ENCODE results near the gene TMEM154. TPM values are rescaled to one million over a fixed set of nuclear protein-coding genes. Genes with fewer than 3 reads are reported as not detected.

TMEM154 gene
- total and polyA plus RNA-seq, 10 of the 15 experiments (the other 5 are each of a cell fraction or from before 2014, with no cell fraction given): 5.1 to 41.4 (median 18.2) TPM

DNA sequence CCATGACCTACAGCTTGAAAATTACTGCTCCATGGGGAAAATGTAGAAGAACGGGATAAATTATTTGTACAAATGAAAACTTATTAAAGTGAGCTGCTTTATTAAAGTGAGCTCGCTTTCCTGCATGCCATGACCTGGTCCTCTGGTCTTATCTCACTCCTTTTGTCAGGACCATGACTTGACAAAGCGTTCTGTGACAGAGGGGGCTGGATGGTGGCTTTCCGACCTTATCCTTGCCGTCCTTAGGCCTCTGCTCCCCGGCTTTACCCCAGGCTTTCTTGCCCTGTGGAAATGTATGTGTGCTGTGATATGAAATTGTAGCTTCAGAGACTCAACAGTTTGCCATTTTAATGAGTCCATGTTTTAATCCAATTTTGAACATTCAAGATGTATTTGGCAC is 99.9 kb downstream of the TMEM154 start:
- no peaks in the 10 kb centered on the region for H3K79me2 ChIP-seq (ENCODE audit: control insufficient read depth, insufficient read depth, low read length)
- POLR2A ChIA-PET: no interaction called here
- FAIRE-seq (no peak), DNase-seq (ENCODE audit: low read depth, low spot score) (no peak), ATAC-seq (no peak)
- no peak overlapping the region for H3K4me2 ChIP-seq (ENCODE audit: control insufficient read depth, insufficient read depth)
- 81% methylated on average over 6 of the region's 6 CpGs for WGBS (ENCODE audit: insufficient coverage, insufficient replicate concordance, low lambda C conversion rate, missing lambda C conversion rate)
- H3K9me3 ChIP-seq (replicated peaks; ENCODE audit: control insufficient read depth, insufficient read depth, low read length): no peaks in the 10 kb centered on the region
- intact Hi-C loops (cut with micrococcal nuclease; ENCODE audit: unreplicated experiment): no loop called here
- H3K36me3 ChIP-seq (ENCODE audit: control insufficient read depth in 2 of 2, insufficient read depth in 2 of 2, low read length in 1 of 2): no peaks in the 10 kb centered on the region
- SMC1A ChIA-PET (ENCODE audit: uncharacterized antibody, unreplicated experiment): interaction anchor here (1.0 to 6.8 kb wide), 8 partner anchors 10 to 126 kb away, joined by 3 to 37 read pairs (median 6); no protein-coding TSS in a partner anchor
- RAD21 ChIA-PET (ENCODE audit: unreplicated experiment): interaction anchor here (1.0 to 4.2 kb wide), 2 partner anchors 58 to 81 kb away, joined by 3 to 14 read pairs; no protein-coding TSS in a partner anchor
- in situ Hi-C loops (cut with MboI): no loop called here
- no peaks in the 10 kb centered on the region for H4K20me1 ChIP-seq (ENCODE audit: control insufficient read depth, insufficient read depth)
- H3K9ac ChIP-seq (ENCODE audit: control insufficient read depth, insufficient read depth, low read length): no peak overlapping the region
- no TSS peak for BruUV-seq (replicated peaks)
- no peaks in the 10 kb centered on the region for H3K27me3 ChIP-seq (replicated peaks in 1 of 2; ENCODE audit: control insufficient read depth in 2 of 2, insufficient read depth in 2 of 2, low read length in 1 of 2)
- no peak overlapping the region for H2AFZ ChIP-seq (ENCODE audit: control insufficient read depth, low read depth, low read length)
- TF ChIP-seq ESRRA (IDR thresholded peaks at IDR 0.05; ENCODE audit: low read length): no peak
- TF ChIP-seq CBFB (IDR thresholded peaks at IDR 0.05; ENCODE audit: low read depth): no peak
- no peak overlapping the region for H3K4me3 ChIP-seq
- peaks cover 4% of the 10 kb centered on the region; the same call in 1 of the 2 replicates for H3K4me1 ChIP-seq (ENCODE audit: control insufficient read depth, insufficient read depth, low read length)
- CTCF ChIA-PET: interaction anchor here (1.0 to 3.2 kb wide), 3 partner anchors 40 to 97 kb away, joined by 3 to 10 read pairs (median 4); no protein-coding TSS in a partner anchor
- no peak overlapping the region for H3K27ac ChIP-seq (ENCODE audit: control insufficient read depth, insufficient read depth)

DNA sequence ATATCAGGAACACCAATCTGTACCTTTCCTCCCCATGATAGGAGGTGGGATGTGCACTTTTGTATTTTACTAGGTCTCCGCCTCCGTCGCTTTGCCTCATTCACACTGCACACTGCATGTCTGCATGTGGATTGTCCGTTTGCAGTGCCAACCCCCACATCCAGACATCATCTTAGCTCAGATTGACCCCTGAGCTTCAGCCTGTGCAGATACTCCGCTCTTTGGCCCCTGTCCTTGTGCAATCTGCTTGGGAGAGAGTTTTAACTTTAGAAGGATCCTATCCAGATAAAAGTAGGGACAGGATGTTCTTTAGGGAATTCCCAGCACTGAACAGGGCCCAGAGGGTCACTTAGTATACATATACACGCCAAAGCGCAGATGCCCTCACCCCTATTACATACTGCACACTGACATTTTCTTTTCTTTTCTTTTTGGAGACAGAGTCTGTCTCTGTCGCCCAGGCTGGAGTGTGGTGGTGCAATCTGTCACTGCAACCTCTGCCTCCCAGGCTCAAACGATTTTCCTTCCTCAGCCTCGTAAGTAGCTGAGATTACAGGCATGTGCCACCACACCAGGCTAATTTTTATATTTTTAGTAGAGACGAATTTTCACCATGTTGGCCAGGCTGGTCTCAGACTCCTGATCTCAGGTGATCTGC is 100.6 kb downstream of the TMEM154 start:
- ChIA-PET SMC1A (ENCODE audit: uncharacterized antibody, unreplicated experiment) (interaction anchor here (1.2 to 6.8 kb wide), 15 partner anchors 10 to 119 kb away, joined by 3 to 42 read pairs (median 5); partner anchors contain the start of gene FBXW7), RAD21 (ENCODE audit: unreplicated experiment) (interaction anchor here (1.0 to 4.2 kb wide), 4 partner anchors 16 to 78 kb away, joined by 3 to 14 read pairs (median 8); no protein-coding TSS in a partner anchor), POLR2A (interaction anchor here (0.7 to 1.8 kb wide), 4 partner anchors 11 to 63 kb away, joined by 4 to 6 read pairs (median 4); no protein-coding TSS in a partner anchor), CTCF (interaction anchor here (0.9 to 3.6 kb wide), 10 partner anchors 12 to 171 kb away, joined by 3 to 14 read pairs (median 4); no protein-coding TSS in a partner anchor)
- 83% methylated on average over 11 of the region's 11 CpGs for WGBS (ENCODE audit: insufficient coverage, insufficient replicate concordance, low lambda C conversion rate, missing lambda C conversion rate)
- Histone ChIP-seq H4K20me1 (ENCODE audit: control insufficient read depth, insufficient read depth) (no peaks in the 10 kb centered on the region), H3K9me3 (replicated peaks; ENCODE audit: control insufficient read depth, insufficient read depth, low read length) (no peaks in the 10 kb centered on the region), H3K27ac (ENCODE audit: control insufficient read depth, insufficient read depth) (no peak overlapping the region), H2AFZ (ENCODE audit: control insufficient read depth, low read depth, low read length) (no peak overlapping the region), H3K79me2 (ENCODE audit: control insufficient read depth, insufficient read depth, low read length) (no peaks in the 10 kb centered on the region), H3K4me3 (no peak overlapping the region), H3K9ac (ENCODE audit: control insufficient read depth, insufficient read depth, low read length) (no peak overlapping the region), H3K4me1 (ENCODE audit: control insufficient read depth, insufficient read depth, low read length) (no peaks in the 10 kb centered on the region), H3K36me3 (ENCODE audit: control insufficient read depth in 2 of 2, insufficient read depth in 2 of 2, low read length in 1 of 2) (no peaks in the 10 kb centered on the region), H3K27me3 (replicated peaks in 1 of 2; ENCODE audit: control insufficient read depth in 2 of 2, insufficient read depth in 2 of 2, low read length in 1 of 2) (no peaks in the 10 kb centered on the region), H3K4me2 (ENCODE audit: control insufficient read depth, insufficient read depth) (no peak overlapping the region)
- no peak for FAIRE-seq
- in situ Hi-C loops (cut with MboI): no loop called here
- intact Hi-C loops (cut with micrococcal nuclease; ENCODE audit: unreplicated experiment): no loop called here
- no peak for ATAC-seq
- no peak for DNase-seq (ENCODE audit: low read depth, low spot score)
- no TSS peak for BruUV-seq (replicated peaks)
- TF ChIP-seq SIX5 (IDR thresholded peaks at IDR 0.05; ENCODE audit: low read depth, low read length, severe bottlenecking) (no peak), TARDBP (IDR thresholded peaks at IDR 0.05; ENCODE audit: borderline replicate concordance) (no peak), BMI1 (IDR thresholded peaks at IDR 0.05; ENCODE audit: borderline replicate concordance) (no peak), STAT1 (conservative IDR thresholded peaks at IDR 0.05) (no peak), RAD21 (IDR thresholded peaks at IDR 0.05; ENCODE audit: insufficient read depth, low read depth, low read length) (no peak), RUNX3 (IDR thresholded peaks at IDR 0.05; ENCODE audit: low read length) (no peak)
- TF ChIP-seq, protein P1, sequence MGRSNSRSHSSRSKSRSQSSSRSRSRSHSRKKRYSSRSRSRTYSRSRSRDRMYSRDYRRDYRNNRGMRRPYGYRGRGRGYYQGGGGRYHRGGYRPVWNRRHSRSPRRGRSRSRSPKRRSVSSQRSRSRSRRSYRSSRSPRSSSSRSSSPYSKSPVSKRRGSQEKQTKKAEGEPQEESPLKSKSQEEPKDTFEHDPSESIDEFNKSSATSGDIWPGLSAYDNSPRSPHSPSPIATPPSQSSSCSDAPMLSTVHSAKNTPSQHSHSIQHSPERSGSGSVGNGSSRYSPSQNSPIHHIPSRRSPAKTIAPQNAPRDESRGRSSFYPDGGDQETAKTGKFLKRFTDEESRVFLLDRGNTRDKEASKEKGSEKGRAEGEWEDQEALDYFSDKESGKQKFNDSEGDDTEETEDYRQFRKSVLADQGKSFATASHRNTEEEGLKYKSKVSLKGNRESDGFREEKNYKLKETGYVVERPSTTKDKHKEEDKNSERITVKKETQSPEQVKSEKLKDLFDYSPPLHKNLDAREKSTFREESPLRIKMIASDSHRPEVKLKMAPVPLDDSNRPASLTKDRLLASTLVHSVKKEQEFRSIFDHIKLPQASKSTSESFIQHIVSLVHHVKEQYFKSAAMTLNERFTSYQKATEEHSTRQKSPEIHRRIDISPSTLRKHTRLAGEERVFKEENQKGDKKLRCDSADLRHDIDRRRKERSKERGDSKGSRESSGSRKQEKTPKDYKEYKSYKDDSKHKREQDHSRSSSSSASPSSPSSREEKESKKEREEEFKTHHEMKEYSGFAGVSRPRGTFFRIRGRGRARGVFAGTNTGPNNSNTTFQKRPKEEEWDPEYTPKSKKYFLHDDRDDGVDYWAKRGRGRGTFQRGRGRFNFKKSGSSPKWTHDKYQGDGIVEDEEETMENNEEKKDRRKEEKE (IDR thresholded peaks at IDR 0.05): no peak
- TF ChIP-seq, protein P2, sequence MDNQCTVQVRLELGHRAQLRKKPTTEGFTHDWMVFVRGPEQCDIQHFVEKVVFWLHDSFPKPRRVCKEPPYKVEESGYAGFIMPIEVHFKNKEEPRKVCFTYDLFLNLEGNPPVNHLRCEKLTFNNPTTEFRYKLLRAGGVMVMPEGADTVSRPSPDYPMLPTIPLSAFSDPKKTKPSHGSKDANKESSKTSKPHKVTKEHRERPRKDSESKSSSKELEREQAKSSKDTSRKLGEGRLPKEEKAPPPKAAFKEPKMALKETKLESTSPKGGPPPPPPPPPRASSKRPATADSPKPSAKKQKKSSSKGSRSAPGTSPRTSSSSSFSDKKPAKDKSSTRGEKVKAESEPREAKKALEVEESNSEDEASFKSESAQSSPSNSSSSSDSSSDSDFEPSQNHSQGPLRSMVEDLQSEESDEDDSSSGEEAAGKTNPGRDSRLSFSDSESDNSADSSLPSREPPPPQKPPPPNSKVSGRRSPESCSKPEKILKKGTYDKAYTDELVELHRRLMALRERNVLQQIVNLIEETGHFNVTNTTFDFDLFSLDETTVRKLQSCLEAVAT (IDR thresholded peaks at IDR 0.05): no peak
- TF ChIP-seq, protein P3, sequence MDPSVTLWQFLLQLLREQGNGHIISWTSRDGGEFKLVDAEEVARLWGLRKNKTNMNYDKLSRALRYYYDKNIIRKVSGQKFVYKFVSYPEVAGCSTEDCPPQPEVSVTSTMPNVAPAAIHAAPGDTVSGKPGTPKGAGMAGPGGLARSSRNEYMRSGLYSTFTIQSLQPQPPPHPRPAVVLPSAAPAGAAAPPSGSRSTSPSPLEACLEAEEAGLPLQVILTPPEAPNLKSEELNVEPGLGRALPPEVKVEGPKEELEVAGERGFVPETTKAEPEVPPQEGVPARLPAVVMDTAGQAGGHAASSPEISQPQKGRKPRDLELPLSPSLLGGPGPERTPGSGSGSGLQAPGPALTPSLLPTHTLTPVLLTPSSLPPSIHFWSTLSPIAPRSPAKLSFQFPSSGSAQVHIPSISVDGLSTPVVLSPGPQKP (IDR thresholded peaks at IDR 0.05; ENCODE audit: low read depth, low read length): no peak
